K562 (cell line): Measurements from ENCODE around the gene CTDSPL.

Experiments
- CTCF ChIP-seq, 3 experiments: IDR thresholded peaks in 2 of 3; conservative IDR thresholded peaks in 1 of 3; 2 replicates each; pipeline ENCODE4 v1.5.1; 2011 to 2012; ENCODE audit warnings: low read length in 3 of 3, mild to moderate bottlenecking in 3 of 3, control low read depth in 2 of 3, improper control_type of control experiment in 1 of 3, inconsistent platforms in 1 of 3, low read depth in 1 of 3, mixed read lengths in 1 of 3, moderate library complexity in 1 of 3; ENCODE audit not compliant: insufficient read depth in 2 of 3
- POLR2A ChIP-seq: fragments of 450-650 bp; conservative IDR thresholded peaks from 2 replicates; pipeline ENCODE4 v1.6.1; 2016
- ZNF253 ChIP-seq: fragments of 250-450 bp; sonication (Bioruptor Pico); conservative IDR thresholded peaks from 2 replicates; pipeline ENCODE4 v1.6.1; 2021; ENCODE audit warnings: mild to moderate bottlenecking

GRCh38 chr3:37997342-37997741 lies 135.7 kb downstream of the CTDSPL start:
- no peak for TF ChIP-seq ZNF253 (CRISPR knock-in tag)
- no peak for TF ChIP-seq CTCF (IDR thresholded peaks at IDR 0.05 in 2 of 3, conservative IDR thresholded peaks at IDR 0.05 in 1 of 3; ENCODE audit: insufficient read depth in 2 of 3, low read depth in 1 of 3, low read length in 3 of 3)
- TF ChIP-seq POLR2A = no peak
